Astrocyte (in vitro differentiated cells and primary cell): Measurements from ENCODE around the gene VAV2. TPM values are rescaled to one million over a fixed set of nuclear protein-coding genes. Genes with fewer than 3 reads are reported as not detected.

ENCODE experiments used
- DNase-seq: peaks from one replicate; pipeline ENCODE4 v3.0.0-alpha.2; 2010; ENCODE audit warnings: low read depth
- FAIRE-seq: peaks from 2 replicates; lab custom pipeline; 2011; peaks lifted over from hg19 to GRCh38; lab: Jason Lieb, UNC
- H2AFZ ChIP-seq: 2 replicates; pipeline ENCODE4 v1.6.0; 2012; ENCODE audit warnings: low read depth, low read length, inconsistent platforms
- H3K27ac ChIP-seq: 2 replicates; pipeline ENCODE4 v1.5.1; 2011; ENCODE audit warnings: low read depth, low read length, inconsistent platforms
- H3K27me3 ChIP-seq: 2 replicates; pipeline ENCODE4 v1.6.0; 2011; ENCODE audit warnings: low read length, inconsistent platforms; ENCODE audit not compliant: insufficient read depth
- H3K36me3 ChIP-seq: 2 replicates; pipeline ENCODE4 v1.5.1; 2011; ENCODE audit warnings: low read length, inconsistent platforms; ENCODE audit not compliant: insufficient read depth
- H3K4me1 ChIP-seq: 2 replicates; pipeline ENCODE4 v1.5.1; 2011; ENCODE audit warnings: low read length, inconsistent platforms; ENCODE audit not compliant: insufficient read depth
- H3K4me2 ChIP-seq: 2 replicates; pipeline ENCODE4 v1.6.0; 2012; ENCODE audit warnings: low read length, inconsistent platforms
- H3K4me3 ChIP-seq: 2 replicates; pipeline ENCODE4 v1.5.1; 2011; ENCODE audit warnings: low read depth, mild to moderate bottlenecking, low read length, inconsistent platforms; ENCODE audit not compliant: insufficient read depth
- H3K79me2 ChIP-seq: 2 replicates; pipeline ENCODE4 v1.6.0; 2012; ENCODE audit warnings: mild to moderate bottlenecking, low read length, inconsistent platforms; ENCODE audit not compliant: insufficient read depth
- H3K9ac ChIP-seq: 2 replicates; pipeline ENCODE4 v1.6.0; 2012; ENCODE audit warnings: mild to moderate bottlenecking, low read length, inconsistent platforms
- H3K9me3 ChIP-seq: 2 replicates; pipeline ENCODE4 v1.5.1; 2012; ENCODE audit warnings: low read depth, mild to moderate bottlenecking, low read length, inconsistent platforms; ENCODE audit not compliant: insufficient read depth
- H4K20me1 ChIP-seq: 2 replicates; pipeline ENCODE4 v1.6.0; 2012; ENCODE audit warnings: low read length, inconsistent platforms; ENCODE audit not compliant: insufficient read depth
- H3K27ac Mint-ChIP-seq: one replicate; pipeline ENCODE4 v1.8.0; 2021; ENCODE audit warnings: mild to moderate bottlenecking, mixed read lengths; ENCODE audit not compliant: unreplicated experiment
- H3K27me3 Mint-ChIP-seq: one replicate; pipeline ENCODE4 v1.8.0; 2021; ENCODE audit warnings: low read depth, mixed read lengths; ENCODE audit not compliant: unreplicated experiment
- H3K36me3 Mint-ChIP-seq: one replicate; pipeline ENCODE4 v1.8.0; 2021; ENCODE audit warnings: low read depth, mixed read lengths; ENCODE audit not compliant: unreplicated experiment
- H3K4me1 Mint-ChIP-seq: one replicate; pipeline ENCODE4 v1.8.0; 2021; ENCODE audit warnings: low read depth, mixed read lengths; ENCODE audit not compliant: unreplicated experiment
- H3K4me3 Mint-ChIP-seq: one replicate; pipeline ENCODE4 v1.8.0; 2021; ENCODE audit warnings: mild to moderate bottlenecking, moderate library complexity, mixed read lengths; ENCODE audit not compliant: unreplicated experiment
- H3K9me3 Mint-ChIP-seq: one replicate; pipeline ENCODE4 v1.8.0; 2021; ENCODE audit warnings: mild to moderate bottlenecking, mixed read lengths; ENCODE audit not compliant: unreplicated experiment
- CTCF ChIP-seq: IDR thresholded peaks from 2 replicates; pipeline ENCODE4 v1.5.1; 2011; ENCODE audit warnings: low read depth, mild to moderate bottlenecking, inconsistent platforms, low read length, moderate library complexity; ENCODE audit not compliant: insufficient read depth
- EZH2 ChIP-seq: IDR thresholded peaks from 2 replicates; pipeline ENCODE4 v1.6.1; 2012; ENCODE audit warnings: mild to moderate bottlenecking, low read length, inconsistent platforms; ENCODE audit not compliant: insufficient read depth
- total RNA-seq: library from RNA; stranded (reverse); gene quantifications from 2 replicates; pipeline ENCODE4 v1.2.1, GENCODE V29; 2021

VAV2 gene
- total RNA-seq, 1 donor from 2014 or later: 36.5 TPM

GRCh38 chr9:133836001-133836758 lies 155.9 kb downstream of the VAV2 start:
- no peak overlapping the region for H2AFZ ChIP-seq
- H3K27me3 ChIP-seq: no peaks in the 10 kb centered on the region
- FAIRE-seq (no peak), DNase-seq (no peak)
- no peaks in the 10 kb centered on the region for H3K36me3 ChIP-seq
- H3K4me1 ChIP-seq: no peaks in the 10 kb centered on the region
- Mint-ChIP-seq H3K36me3 (peaks cover 4% of the 10 kb centered on the region), H3K9me3 (no peaks in the 10 kb centered on the region), H3K27ac (no peak overlapping the region), H3K4me3 (no peak overlapping the region), H3K4me1 (peaks cover 14% of the 10 kb centered on the region), H3K27me3 (no peaks in the 10 kb centered on the region)
- TF ChIP-seq EZH2: no peak
- TF ChIP-seq CTCF: no peak
- no peaks in the 10 kb centered on the region for H3K9me3 ChIP-seq
- H3K79me2 ChIP-seq: peaks cover 33% of the 10 kb centered on the region
- H4K20me1 ChIP-seq: peaks cover 47% of the 10 kb centered on the region
- H3K4me2 ChIP-seq: no peak overlapping the region
- no peak overlapping the region for H3K4me3 ChIP-seq
- H3K27ac ChIP-seq: no peak overlapping the region
- no peak overlapping the region for H3K9ac ChIP-seq

GRCh38 chr9:133835262-133835901 lies 156.7 kb downstream of the VAV2 start:
- Histone ChIP-seq H3K9me3 (no peaks in the 10 kb centered on the region), H3K4me3 (no peak overlapping the region), H3K27ac (no peak overlapping the region), H3K79me2 (peaks cover 33% of the 10 kb centered on the region), H3K9ac (no peak overlapping the region), H4K20me1 (peaks cover 44% of the 10 kb centered on the region), H2AFZ (no peak overlapping the region), H3K4me1 (no peaks in the 10 kb centered on the region), H3K27me3 (no peaks in the 10 kb centered on the region), H3K36me3 (no peaks in the 10 kb centered on the region), H3K4me2 (no peak overlapping the region)
- Mint-ChIP-seq H3K36me3 (peaks cover 5% of the 10 kb centered on the region), H3K4me1 (peaks cover 14% of the 10 kb centered on the region), H3K27ac (no peak overlapping the region), H3K4me3 (no peak overlapping the region), H3K9me3 (no peaks in the 10 kb centered on the region), H3K27me3 (no peaks in the 10 kb centered on the region)
- FAIRE-seq (no peak), DNase-seq (no peak)
- TF ChIP-seq EZH2 (no peak), CTCF (no peak)
